ENCODE measurements around the gene NELL1. TPM values are rescaled to one million over a fixed set of nuclear protein-coding genes. Genes with fewer than 3 reads are reported as not detected.

Gene NELL1
- total RNA-seq, 2 donors from 2014 or later: not detected

- no peak overlapping the region for H3K27ac ChIP-seq
- H3K9me3 ChIP-seq: no peaks in the 10 kb centered on the region
- TF ChIP-seq POLR2A (IDR thresholded peaks at IDR 0.05): no peak
- no peak for TF ChIP-seq CTCF (IDR thresholded peaks at IDR 0.05)
- no peaks in the 10 kb centered on the region for H3K36me3 ChIP-seq (replicated peaks in 1 of 2; ENCODE audit: insufficient read depth in 1 of 2, low read depth in 2 of 2)
- 55 to 66% methylated on average over 2 of the region's 2 CpGs for WGBS, 2 donors
- intact Hi-C loops (cut with DNase I): no loop called here
- no peaks in the 10 kb centered on the region for H3K4me1 ChIP-seq
- no peak overlapping the region for H3K4me3 ChIP-seq
- ATAC-seq (no peak), DNase-seq (no peak)
- no peaks in the 10 kb centered on the region for H3K27me3 ChIP-seq
Observed at GRCh38 chr11:20775331-20775730, 105.9 kb downstream of the NELL1 start.

GRCh38 chr11:20782775-20783174 lies 113.4 kb downstream of the NELL1 start:
- no peak for TF ChIP-seq POLR2A (IDR thresholded peaks at IDR 0.05)
- TF ChIP-seq CTCF (IDR thresholded peaks at IDR 0.05): no peak
- DNase-seq (no peak), ATAC-seq (no peak)
- no peak overlapping the region for H3K27ac ChIP-seq
- no peaks in the 10 kb centered on the region for H3K36me3 ChIP-seq (replicated peaks in 1 of 2; ENCODE audit: insufficient read depth in 1 of 2, low read depth in 2 of 2)
- no peaks in the 10 kb centered on the region for H3K9me3 ChIP-seq
- 46 to 51% methylated on average over 3 of the region's 3 CpGs for WGBS, 2 donors
- H3K4me3 ChIP-seq: no peak overlapping the region
- no peaks in the 10 kb centered on the region for H3K27me3 ChIP-seq
- intact Hi-C loops (cut with DNase I): no loop called here
- no peaks in the 10 kb centered on the region for H3K4me1 ChIP-seq

- DNase-seq (no peak), ATAC-seq (no peak)
- intact Hi-C loops (cut with DNase I): no loop called here
- no peaks in the 10 kb centered on the region for H3K9me3 ChIP-seq
- TF ChIP-seq CTCF (IDR thresholded peaks at IDR 0.05) (no peak), POLR2A (IDR thresholded peaks at IDR 0.05) (no peak)
- H3K36me3 ChIP-seq (replicated peaks in 1 of 2; ENCODE audit: insufficient read depth in 1 of 2, low read depth in 2 of 2): no peaks in the 10 kb centered on the region
- no peaks in the 10 kb centered on the region for H3K4me1 ChIP-seq
- H3K27ac ChIP-seq: no peak overlapping the region
- WGBS, 2 donors: 54 to 56% methylated on average over 4 of the region's 4 CpGs
- H3K4me3 ChIP-seq: no peak overlapping the region
- H3K27me3 ChIP-seq: no peaks in the 10 kb centered on the region
Observed at GRCh38 chr11:20783220-20783619, 113.8 kb downstream of the NELL1 start.

GRCh38 chr11:20790622-20791021 lies 121.2 kb downstream of the NELL1 start:
- Histone ChIP-seq H3K36me3 (replicated peaks in 1 of 2; ENCODE audit: insufficient read depth in 1 of 2, low read depth in 2 of 2) (no peaks in the 10 kb centered on the region), H3K27ac (no peak overlapping the region), H3K4me1 (no peaks in the 10 kb centered on the region), H3K27me3 (no peaks in the 10 kb centered on the region), H3K9me3 (no peaks in the 10 kb centered on the region), H3K4me3 (no peak overlapping the region)
- intact Hi-C loops (cut with DNase I): no loop called here
- WGBS, 2 donors: 78 to 94% methylated on average over 4 to 7 of the region's 7 CpGs
- ATAC-seq (no peak), DNase-seq (no peak)
- TF ChIP-seq CTCF (IDR thresholded peaks at IDR 0.05): no peak

- no peak overlapping the region for H3K4me3 ChIP-seq
- H3K9me3 ChIP-seq: no peaks in the 10 kb centered on the region
- intact Hi-C loops (cut with DNase I): no loop called here
- H3K27ac ChIP-seq: no peak overlapping the region
- TF ChIP-seq CTCF (IDR thresholded peaks at IDR 0.05) (no peak), POLR2A (IDR thresholded peaks at IDR 0.05) (no peak)
- ATAC-seq (no peak), DNase-seq (no peak)
- WGBS, 2 donors: 36 to 56% methylated on average over 3 of the region's 3 CpGs
- H3K4me1 ChIP-seq: no peaks in the 10 kb centered on the region
- no peaks in the 10 kb centered on the region for H3K27me3 ChIP-seq
- H3K36me3 ChIP-seq (replicated peaks in 1 of 2; ENCODE audit: insufficient read depth in 1 of 2, low read depth in 2 of 2): no peaks in the 10 kb centered on the region
Observed at GRCh38 chr11:20795005-20795404, 125.6 kb downstream of the NELL1 start.

All from body of pancreas (tissue), 4 donors.